ENCODE data around the gene PCNA.

- TF ChIP-seq, protein P1, sequence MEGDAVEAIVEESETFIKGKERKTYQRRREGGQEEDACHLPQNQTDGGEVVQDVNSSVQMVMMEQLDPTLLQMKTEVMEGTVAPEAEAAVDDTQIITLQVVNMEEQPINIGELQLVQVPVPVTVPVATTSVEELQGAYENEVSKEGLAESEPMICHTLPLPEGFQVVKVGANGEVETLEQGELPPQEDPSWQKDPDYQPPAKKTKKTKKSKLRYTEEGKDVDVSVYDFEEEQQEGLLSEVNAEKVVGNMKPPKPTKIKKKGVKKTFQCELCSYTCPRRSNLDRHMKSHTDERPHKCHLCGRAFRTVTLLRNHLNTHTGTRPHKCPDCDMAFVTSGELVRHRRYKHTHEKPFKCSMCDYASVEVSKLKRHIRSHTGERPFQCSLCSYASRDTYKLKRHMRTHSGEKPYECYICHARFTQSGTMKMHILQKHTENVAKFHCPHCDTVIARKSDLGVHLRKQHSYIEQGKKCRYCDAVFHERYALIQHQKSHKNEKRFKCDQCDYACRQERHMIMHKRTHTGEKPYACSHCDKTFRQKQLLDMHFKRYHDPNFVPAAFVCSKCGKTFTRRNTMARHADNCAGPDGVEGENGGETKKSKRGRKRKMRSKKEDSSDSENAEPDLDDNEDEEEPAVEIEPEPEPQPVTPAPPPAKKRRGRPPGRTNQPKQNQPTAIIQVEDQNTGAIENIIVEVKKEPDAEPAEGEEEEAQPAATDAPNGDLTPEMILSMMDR (IDR thresholded peaks at IDR 0.05; ENCODE audit: low read length): no peak
- TF ChIP-seq EZH2 (IDR thresholded peaks at IDR 0.05; ENCODE audit: borderline replicate concordance, low read length): no peak
These were observed 30.7 kb upstream of the PCNA start for GRCh38 chr20:5150226-5151076.

Measured in OCI-LY1 (cell line).